Thyroid gland (tissue), 4 donors: ENCODE results near the gene GUCY1A2. TPM values are rescaled to one million over a fixed set of nuclear protein-coding genes. Genes with fewer than 3 reads are reported as not detected.

Source experiments
- DNase-seq, 2 donors: peaks; one replicate each; pipeline ENCODE4 v3.0.0-alpha.2; 2019
- H3K27ac ChIP-seq, 3 donors: fragments of 200-600 bp; sonication (generic); 1 replicate in 2 of 3; 2 replicates in 1 of 3; pipeline ENCODE4 v1.5.1; 2016 to 2019; ENCODE audit warnings: mild to moderate bottlenecking in 1 of 3, moderate library complexity in 1 of 3
- H3K27me3 ChIP-seq: fragments of 200-600 bp; sonication (generic); one replicate; pipeline ENCODE4 v1.5.1; 2019
- H3K36me3 ChIP-seq, 2 donors: fragments of 200-600 bp; sonication (generic); one replicate each; pipeline ENCODE4 v1.5.1; 2016 to 2019
- H3K4me1 ChIP-seq, 2 donors: fragments of 200-600 bp; sonication (generic); one replicate each; pipeline ENCODE4 v1.5.1; 2017 to 2019
- H3K4me3 ChIP-seq, 3 donors: fragments of 200-600 bp; sonication (generic); replicated peaks in 1 of 3; 1 replicate in 2 of 3; 2 replicates in 1 of 3; pipeline ENCODE4 v1.5.1; 2016; ENCODE audit warnings: mild to moderate bottlenecking in 1 of 3
- H3K9me3 ChIP-seq: fragments of 200-600 bp; sonication (generic); one replicate; pipeline ENCODE4 v1.5.1; 2017
- POLR2A ChIP-seq, 2 donors: fragments of 450-650 bp; IDR thresholded peaks; one replicate each; pipeline ENCODE4 v1.6.1; 2017; ENCODE audit warnings: antibody characterized with exemption in 2 of 2, mild to moderate bottlenecking in 2 of 2, moderate library complexity in 1 of 2
- WGBS, 2 donors: methylation state at CpG; one replicate each; pipeline ENCODE4 v1.1.5; 2017; 5-methylcytosine and 5-hydroxymethylcytosine counted together
- intact Hi-C: fragments of 100-400 bp; cut with DNase I; formaldehyde crosslinking; loops from one replicate; pipeline ENCODE4 v1.15.1; 2023
- total RNA-seq, 4 donors: library from RNA; depleted of rRNA; stranded (reverse); fragments of >200 nt; gene quantifications; one replicate each; pipeline ENCODE4 v1.2.3, GENCODE V29; 2016
- TF ChIP-seq, protein P1 (sequence below), 6 experiments: fragments of 200-600 bp in 3 of 6; fragments of 450-650 bp in 3 of 6; sonication (generic) in 3 of 6; IDR thresholded peaks; one replicate each; pipeline ENCODE4 v1.5.1; 2016 to 2019; ENCODE audit warnings: antibody characterized with exemption in 6 of 6, mild to moderate bottlenecking in 2 of 6, inconsistent platforms in 1 of 6, moderate library complexity in 1 of 6

GUCY1A2 gene
- total RNA-seq, 4 donors from 2014 or later = 1.4 to 6.8 (median 1.9) TPM

DNA sequence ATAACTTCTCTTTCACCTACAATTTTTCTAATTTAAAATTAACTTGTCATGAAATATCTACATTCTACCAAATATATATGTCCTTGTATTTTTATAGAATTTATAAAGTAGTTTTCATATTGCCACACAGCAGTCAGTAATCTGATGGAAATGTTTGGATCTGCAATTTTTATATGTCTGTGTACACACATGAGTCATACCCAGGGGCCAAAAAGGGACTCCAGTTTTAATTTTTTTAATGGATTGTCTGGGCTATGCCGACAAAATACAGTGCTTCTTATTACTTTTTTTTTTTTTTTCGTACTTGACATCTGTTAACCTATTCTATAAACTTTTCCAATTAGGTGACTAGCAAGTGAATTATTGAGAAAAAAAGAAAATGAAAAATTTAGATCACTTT lies 6.3 kb downstream of the GUCY1A2 start:
- H3K36me3 ChIP-seq = no peaks in the 10 kb centered on the region
- intact Hi-C loops = no loop called here
- no peak for TF ChIP-seq POLR2A (IDR thresholded peaks at IDR 0.05)
- TF ChIP-seq, protein P1, sequence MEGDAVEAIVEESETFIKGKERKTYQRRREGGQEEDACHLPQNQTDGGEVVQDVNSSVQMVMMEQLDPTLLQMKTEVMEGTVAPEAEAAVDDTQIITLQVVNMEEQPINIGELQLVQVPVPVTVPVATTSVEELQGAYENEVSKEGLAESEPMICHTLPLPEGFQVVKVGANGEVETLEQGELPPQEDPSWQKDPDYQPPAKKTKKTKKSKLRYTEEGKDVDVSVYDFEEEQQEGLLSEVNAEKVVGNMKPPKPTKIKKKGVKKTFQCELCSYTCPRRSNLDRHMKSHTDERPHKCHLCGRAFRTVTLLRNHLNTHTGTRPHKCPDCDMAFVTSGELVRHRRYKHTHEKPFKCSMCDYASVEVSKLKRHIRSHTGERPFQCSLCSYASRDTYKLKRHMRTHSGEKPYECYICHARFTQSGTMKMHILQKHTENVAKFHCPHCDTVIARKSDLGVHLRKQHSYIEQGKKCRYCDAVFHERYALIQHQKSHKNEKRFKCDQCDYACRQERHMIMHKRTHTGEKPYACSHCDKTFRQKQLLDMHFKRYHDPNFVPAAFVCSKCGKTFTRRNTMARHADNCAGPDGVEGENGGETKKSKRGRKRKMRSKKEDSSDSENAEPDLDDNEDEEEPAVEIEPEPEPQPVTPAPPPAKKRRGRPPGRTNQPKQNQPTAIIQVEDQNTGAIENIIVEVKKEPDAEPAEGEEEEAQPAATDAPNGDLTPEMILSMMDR (IDR thresholded peaks at IDR 0.05) = no peak
- no peaks in the 10 kb centered on the region for H3K9me3 ChIP-seq
- no peaks in the 10 kb centered on the region for H3K4me1 ChIP-seq
- DNase-seq = no peak
- no peaks in the 10 kb centered on the region for H3K27me3 ChIP-seq
- no peak overlapping the region for H3K4me3 ChIP-seq
- no peak overlapping the region for H3K27ac ChIP-seq
- 69 to 72% methylated on average over 2 of the region's 2 CpGs for WGBS, 2 donors

DNA sequence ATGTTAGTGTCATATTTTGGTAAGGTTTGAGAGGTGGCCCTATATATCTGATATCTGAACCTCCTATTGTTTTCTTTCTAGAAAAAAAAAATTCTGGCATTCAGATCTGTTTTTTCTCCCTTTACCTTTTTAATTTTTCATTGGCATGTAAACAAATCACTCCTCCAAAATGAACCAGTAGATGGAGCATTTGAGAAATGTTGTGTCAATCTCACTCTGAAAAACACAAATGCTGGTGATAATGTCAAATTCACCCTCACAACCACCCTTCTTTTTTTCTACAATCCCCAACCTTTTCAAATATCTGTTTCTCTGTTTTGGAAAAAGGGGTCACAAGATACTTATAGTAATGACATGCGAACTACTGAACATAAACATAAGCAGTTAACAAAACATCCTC lies 9.1 kb downstream of the GUCY1A2 start:
- TF ChIP-seq, protein P1 (IDR thresholded peaks at IDR 0.05) = no peak
- no peak for TF ChIP-seq POLR2A (IDR thresholded peaks at IDR 0.05)
- Histone ChIP-seq H3K9me3 (no peaks in the 10 kb centered on the region), H3K4me1 (no peaks in the 10 kb centered on the region), H3K27me3 (no peaks in the 10 kb centered on the region), H3K36me3 (no peaks in the 10 kb centered on the region), H3K4me3 (no peak overlapping the region), H3K27ac (no peak overlapping the region)
- WGBS, 2 donors = 94 to 96% methylated on average over 1 of the region's 1 CpG
- DNase-seq = no peak
- intact Hi-C loops = no loop called here

DNA sequence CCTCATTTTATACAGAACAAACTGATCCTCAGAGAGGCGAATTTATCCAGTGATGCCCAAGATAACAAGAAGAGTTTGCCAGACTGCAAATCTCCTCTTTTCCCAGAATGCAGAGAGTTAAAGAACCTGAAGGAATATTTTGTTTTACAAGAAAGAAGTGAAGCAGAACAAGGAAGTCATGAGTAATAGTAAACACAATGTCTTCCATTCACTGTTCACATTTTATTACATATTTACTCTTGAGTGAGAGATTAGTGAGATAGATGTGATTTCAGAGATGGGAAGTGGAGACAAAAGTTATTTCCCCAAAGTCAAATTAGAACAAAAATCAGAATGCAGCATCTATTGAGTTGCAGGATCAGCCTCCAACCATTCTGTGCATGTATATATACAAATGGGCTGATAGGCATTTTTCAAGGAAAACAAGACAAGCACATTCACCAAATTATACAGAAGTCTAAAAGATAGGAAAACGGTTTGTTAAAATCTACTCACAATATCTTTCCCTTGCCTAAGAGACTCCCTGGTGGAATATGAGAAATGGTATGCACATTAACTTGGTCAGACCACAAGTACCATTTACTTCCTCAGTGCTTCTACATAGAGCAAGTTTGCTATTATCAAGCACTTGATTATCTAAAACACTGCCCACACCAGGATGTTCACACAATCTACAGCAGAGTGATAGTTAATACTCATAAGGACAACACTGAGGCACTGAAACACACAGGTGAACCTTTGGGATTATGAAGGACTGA lies 12.0 kb downstream of the GUCY1A2 start:
- Histone ChIP-seq H3K27me3 (no peaks in the 10 kb centered on the region), H3K27ac (no peak overlapping the region), H3K4me1 (no peaks in the 10 kb centered on the region), H3K36me3 (no peaks in the 10 kb centered on the region), H3K9me3 (no peaks in the 10 kb centered on the region), H3K4me3 (no peak overlapping the region)
- DNase-seq = no peak
- 72 to 74% methylated on average over 2 of the region's 2 CpGs for WGBS, 2 donors
- TF ChIP-seq POLR2A (IDR thresholded peaks at IDR 0.05) = no peak
- TF ChIP-seq, protein P1 (IDR thresholded peaks at IDR 0.05) = no peak
- intact Hi-C loops = no loop called here

- no peaks in the 10 kb centered on the region for H3K36me3 ChIP-seq
- H3K4me1 ChIP-seq = no peaks in the 10 kb centered on the region
- H3K4me3 ChIP-seq = no peak overlapping the region
- intact Hi-C loops = no loop called here
- no peaks in the 10 kb centered on the region for H3K27me3 ChIP-seq
- no peaks in the 10 kb centered on the region for H3K9me3 ChIP-seq
- DNase-seq = no peak
- H3K27ac ChIP-seq = no peak overlapping the region
- TF ChIP-seq POLR2A (IDR thresholded peaks at IDR 0.05) = no peak
- TF ChIP-seq, protein P1 (IDR thresholded peaks at IDR 0.05) = no peak
- whole genome bisulfite sequencing, 2 donors = 92 to 98% methylated on average over 1 of the region's 1 CpG
Measured at GRCh38 chr11:106999196-106999595, 19.1 kb downstream of the GUCY1A2 start.

DNA sequence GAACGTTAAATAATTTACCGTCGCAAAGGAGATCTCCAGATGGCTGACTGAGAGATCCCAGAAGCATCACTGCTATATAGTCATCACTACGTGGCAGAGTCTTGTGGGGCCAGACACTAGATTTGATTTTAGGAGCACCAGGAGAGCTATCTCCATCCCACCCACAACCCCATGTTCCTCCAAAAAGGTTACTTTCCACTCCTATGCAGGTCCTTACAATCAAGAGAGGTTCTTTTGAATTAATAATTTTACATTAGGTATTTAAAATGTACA lies 19.4 kb downstream of the GUCY1A2 start:
- DNase-seq = no peak
- TF ChIP-seq POLR2A (IDR thresholded peaks at IDR 0.05) = no peak
- TF ChIP-seq, protein P1 (IDR thresholded peaks at IDR 0.05) = no peak
- H3K4me3 ChIP-seq = no peak overlapping the region
- 69 to 83% methylated on average over 4 of the region's 4 CpGs for WGBS, 2 donors
- no peaks in the 10 kb centered on the region for H3K4me1 ChIP-seq
- no peaks in the 10 kb centered on the region for H3K9me3 ChIP-seq
- no peak overlapping the region for H3K27ac ChIP-seq
- H3K27me3 ChIP-seq = no peaks in the 10 kb centered on the region
- no peaks in the 10 kb centered on the region for H3K36me3 ChIP-seq
- intact Hi-C loops = no loop called here
